ENCODE data around the gene NMUR1. TPM values are rescaled to one million over a fixed set of nuclear protein-coding genes. Genes with fewer than 3 reads are reported as not detected.

The NMUR1 gene
- total and polyA plus RNA-seq, 2 experiments from 2014 or later, result 0.29 to 0.59 TPM

GRCh38 chr2:231524477-231525247 is 5.6 kb downstream of the NMUR1 start:
- H3K36me3 ChIP-seq (ENCODE audit: insufficient read depth), result no peaks in the 10 kb centered on the region
- ATAC-seq (no peak), DNase-seq (ENCODE audit: low spot score) (no peak)
- H3K79me2 ChIP-seq (replicated peaks; ENCODE audit: insufficient read depth), result no peaks in the 10 kb centered on the region
- Mint-ChIP-seq H3K36me3 (ENCODE audit: low read depth) (no peaks in the 10 kb centered on the region), H3K9me3 (no peaks in the 10 kb centered on the region), H3K27ac (no peak overlapping the region), H3K4me1 (peaks cover 8% of the 10 kb centered on the region; the same call in 2 of the 3 replicates), H3K4me3 (no peak overlapping the region), H3K27me3 (ENCODE audit: insufficient read depth, low read depth, poor library complexity) (peaks cover 28% of the 10 kb centered on the region)
- TF ChIP-seq, protein P1, sequence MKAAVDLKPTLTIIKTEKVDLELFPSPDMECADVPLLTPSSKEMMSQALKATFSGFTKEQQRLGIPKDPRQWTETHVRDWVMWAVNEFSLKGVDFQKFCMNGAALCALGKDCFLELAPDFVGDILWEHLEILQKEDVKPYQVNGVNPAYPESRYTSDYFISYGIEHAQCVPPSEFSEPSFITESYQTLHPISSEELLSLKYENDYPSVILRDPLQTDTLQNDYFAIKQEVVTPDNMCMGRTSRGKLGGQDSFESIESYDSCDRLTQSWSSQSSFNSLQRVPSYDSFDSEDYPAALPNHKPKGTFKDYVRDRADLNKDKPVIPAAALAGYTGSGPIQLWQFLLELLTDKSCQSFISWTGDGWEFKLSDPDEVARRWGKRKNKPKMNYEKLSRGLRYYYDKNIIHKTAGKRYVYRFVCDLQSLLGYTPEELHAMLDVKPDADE (IDR thresholded peaks at IDR 0.05), result no peak
- no peak for TF ChIP-seq REST (IDR thresholded peaks at IDR 0.05; ENCODE audit: unreplicated experiment)
- no peak overlapping the region for H3K27ac ChIP-seq (ENCODE audit: low read depth)
- H3K9me2 ChIP-seq (ENCODE audit: insufficient read depth), result no peaks in the 10 kb centered on the region
- H3K4me2 ChIP-seq, result no peak overlapping the region
- no peaks in the 10 kb centered on the region for H4K20me1 ChIP-seq (replicated peaks; ENCODE audit: insufficient read depth)
- no peaks in the 10 kb centered on the region for H3K4me1 ChIP-seq (ENCODE audit: insufficient read depth)
- peaks cover 8% of the 10 kb centered on the region for H3K27me3 ChIP-seq (ENCODE audit: insufficient read depth)
- no peak overlapping the region for H3K4me3 ChIP-seq
- no peaks in the 10 kb centered on the region; the same call in 1 of the 2 replicates for H3F3A ChIP-seq (replicated peaks; ENCODE audit: low read depth)
- H2AFZ ChIP-seq, result no peak overlapping the region

DNA sequence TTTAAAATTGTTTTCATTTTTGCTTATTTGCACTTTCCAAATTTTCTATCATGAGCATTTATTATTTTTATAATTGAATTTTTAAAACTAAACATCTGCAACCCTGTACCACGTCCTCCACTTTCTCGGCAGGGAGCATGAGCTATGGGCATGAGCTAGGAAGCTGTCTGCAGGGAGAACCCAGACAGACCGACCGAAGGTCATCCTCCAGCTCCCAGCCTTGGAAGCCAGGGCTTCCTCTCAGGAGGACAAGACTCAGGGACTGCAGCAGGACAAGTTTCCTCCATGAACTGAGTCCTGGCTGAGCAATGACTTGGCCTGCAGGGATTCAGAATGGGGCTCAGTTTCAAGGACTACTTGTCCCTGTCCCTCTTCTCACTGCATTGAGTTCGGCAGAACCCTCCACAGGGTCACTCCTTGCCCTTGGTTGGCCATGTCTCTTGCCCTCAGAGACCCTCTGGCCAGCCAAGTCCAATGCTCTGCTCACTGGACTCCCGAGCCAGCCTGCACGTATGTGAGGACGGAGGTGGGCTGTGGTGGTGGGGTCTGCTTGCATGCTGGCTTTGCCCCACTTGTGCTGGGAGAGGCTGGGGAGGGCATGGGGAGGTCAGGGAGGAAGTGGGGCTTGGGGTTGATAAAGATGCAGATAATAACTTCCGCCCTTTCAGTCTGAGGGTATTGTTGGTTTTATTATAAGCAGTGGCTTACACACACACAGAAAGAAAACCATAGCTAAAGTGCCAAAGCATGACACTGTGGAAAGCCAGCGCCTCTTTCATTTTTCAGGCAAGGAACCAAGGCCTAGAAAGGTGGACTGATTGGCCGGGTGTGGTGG is 6.6 kb downstream of the NMUR1 start:
- peaks cover 20% of the 10 kb centered on the region for H3K27me3 Mint-ChIP-seq (ENCODE audit: insufficient read depth, low read depth, poor library complexity)
- H3K36me3 Mint-ChIP-seq (ENCODE audit: low read depth), result no peaks in the 10 kb centered on the region
- TF ChIP-seq ZNF114 (CRISPR knock-in tag; IDR thresholded peaks at IDR 0.05), result no peak
- TF ChIP-seq REST (IDR thresholded peaks at IDR 0.05; ENCODE audit: unreplicated experiment), result no peak
- no peak for TF ChIP-seq EZH2 (IDR thresholded peaks at IDR 0.05; ENCODE audit: low read depth, unreplicated experiment)
- no peak for TF ChIP-seq CREB1 (CRISPR knock-in tag; IDR thresholded peaks at IDR 0.05; ENCODE audit: low read depth)
- TF ChIP-seq EZH2phosphoT487 (IDR thresholded peaks at IDR 0.05; ENCODE audit: unreplicated experiment), result no peak
- TF ChIP-seq, protein P2, sequence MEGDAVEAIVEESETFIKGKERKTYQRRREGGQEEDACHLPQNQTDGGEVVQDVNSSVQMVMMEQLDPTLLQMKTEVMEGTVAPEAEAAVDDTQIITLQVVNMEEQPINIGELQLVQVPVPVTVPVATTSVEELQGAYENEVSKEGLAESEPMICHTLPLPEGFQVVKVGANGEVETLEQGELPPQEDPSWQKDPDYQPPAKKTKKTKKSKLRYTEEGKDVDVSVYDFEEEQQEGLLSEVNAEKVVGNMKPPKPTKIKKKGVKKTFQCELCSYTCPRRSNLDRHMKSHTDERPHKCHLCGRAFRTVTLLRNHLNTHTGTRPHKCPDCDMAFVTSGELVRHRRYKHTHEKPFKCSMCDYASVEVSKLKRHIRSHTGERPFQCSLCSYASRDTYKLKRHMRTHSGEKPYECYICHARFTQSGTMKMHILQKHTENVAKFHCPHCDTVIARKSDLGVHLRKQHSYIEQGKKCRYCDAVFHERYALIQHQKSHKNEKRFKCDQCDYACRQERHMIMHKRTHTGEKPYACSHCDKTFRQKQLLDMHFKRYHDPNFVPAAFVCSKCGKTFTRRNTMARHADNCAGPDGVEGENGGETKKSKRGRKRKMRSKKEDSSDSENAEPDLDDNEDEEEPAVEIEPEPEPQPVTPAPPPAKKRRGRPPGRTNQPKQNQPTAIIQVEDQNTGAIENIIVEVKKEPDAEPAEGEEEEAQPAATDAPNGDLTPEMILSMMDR (conservative IDR thresholded peaks at IDR 0.05; ENCODE audit: low read depth in 2 of 2), result no peak
- TF ChIP-seq STAT1 (IDR thresholded peaks at IDR 0.05; ENCODE audit: unreplicated experiment), result no peak
- TF ChIP-seq NANOG (IDR thresholded peaks at IDR 0.05; ENCODE audit: borderline replicate concordance), result no peak
- TF ChIP-seq, protein P1 (IDR thresholded peaks at IDR 0.05), result no peak
- no peak for TF ChIP-seq JUNB (IDR thresholded peaks at IDR 0.05; ENCODE audit: unreplicated experiment)

More for the DNA sequence above, 6.6 kb downstream of the NMUR1 start:
- DNase-seq (ENCODE audit: low spot score) (no peak), ATAC-seq (no peak)
- Mint-ChIP-seq H3K4me3 (no peak overlapping the region), H3K4me1 (peaks cover 8% of the 10 kb centered on the region; the same call in 2 of the 3 replicates), H3K27ac (no peak overlapping the region), H3K9me3 (no peaks in the 10 kb centered on the region)
- H3F3A ChIP-seq (replicated peaks; ENCODE audit: low read depth), result no peaks in the 10 kb centered on the region
- no peaks in the 10 kb centered on the region for H3K4me1 ChIP-seq (ENCODE audit: insufficient read depth)
- H3K27me3 ChIP-seq (ENCODE audit: insufficient read depth), result no peaks in the 10 kb centered on the region
- H3K9me2 ChIP-seq (ENCODE audit: insufficient read depth), result no peaks in the 10 kb centered on the region
- H3K4me3 ChIP-seq, result no peak overlapping the region
- no peak overlapping the region for H3K4me2 ChIP-seq
- no peaks in the 10 kb centered on the region for H4K20me1 ChIP-seq (replicated peaks; ENCODE audit: insufficient read depth)
- H3K36me3 ChIP-seq (ENCODE audit: insufficient read depth), result no peaks in the 10 kb centered on the region
- no peak overlapping the region for H3K27ac ChIP-seq (ENCODE audit: low read depth)
- H3K79me2 ChIP-seq (replicated peaks; ENCODE audit: insufficient read depth), result no peaks in the 10 kb centered on the region
- H2AFZ ChIP-seq, result no peak overlapping the region
